ENCODE data around the gene GRIK3.

The GRIK3 gene

DNA sequence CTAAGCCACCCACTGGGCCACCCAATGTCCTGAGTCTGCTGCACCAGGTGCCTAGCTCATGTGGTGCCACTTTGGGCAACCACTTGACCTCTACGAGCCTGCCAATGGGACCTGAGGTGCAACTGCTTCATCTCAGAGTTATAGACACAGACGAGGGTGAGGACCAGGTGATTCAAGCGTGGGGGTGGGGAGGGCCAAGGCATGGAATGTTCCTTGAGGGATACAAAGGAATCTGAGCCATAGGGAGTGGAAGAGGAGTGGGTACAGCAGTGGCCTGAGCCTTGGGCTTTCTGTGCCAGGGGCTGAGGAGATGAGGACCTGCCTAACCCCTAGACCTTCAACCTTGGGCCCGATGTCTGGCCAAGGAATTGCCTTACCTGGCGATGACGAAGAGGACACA lies 209.1 kb downstream of the GRIK3 start:
- TF ChIP-seq ZBTB7A (IDR thresholded peaks at IDR 0.05; ENCODE audit: low read depth) (no peak), EGR1 (IDR thresholded peaks at IDR 0.05) (no peak), CEBPB (IDR thresholded peaks at IDR 0.05) (no peak), TEAD4 (IDR thresholded peaks at IDR 0.05) (no peak), CREB1 (IDR thresholded peaks at IDR 0.05; ENCODE audit: low read depth) (no peak), NFIC (IDR thresholded peaks at IDR 0.05) (no peak), TAF1 (IDR thresholded peaks at IDR 0.05; ENCODE audit: low read depth) (no peak), EP300 (IDR thresholded peaks at IDR 0.05; ENCODE audit: borderline replicate concordance) (no peak), YY1 (IDR thresholded peaks at IDR 0.05; ENCODE audit: low read depth) (no peak), FOXM1 (IDR thresholded peaks at IDR 0.05; ENCODE audit: borderline replicate concordance, low read depth) (no peak), RAD21 (IDR thresholded peaks at IDR 0.05; ENCODE audit: low read depth) (no peak), TCF12 (IDR thresholded peaks at IDR 0.05; ENCODE audit: low read depth) (no peak)
- TF ChIP-seq, protein P1, sequence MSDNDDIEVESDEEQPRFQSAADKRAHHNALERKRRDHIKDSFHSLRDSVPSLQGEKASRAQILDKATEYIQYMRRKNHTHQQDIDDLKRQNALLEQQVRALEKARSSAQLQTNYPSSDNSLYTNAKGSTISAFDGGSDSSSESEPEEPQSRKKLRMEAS (IDR thresholded peaks at IDR 0.05): no peak

- TF ChIP-seq YY1 (IDR thresholded peaks at IDR 0.05; ENCODE audit: low read depth) (no peak), RAD21 (IDR thresholded peaks at IDR 0.05; ENCODE audit: low read depth) (no peak), EGR1 (IDR thresholded peaks at IDR 0.05) (no peak)
Measured at GRCh38 chr1:36824390-36824861, 209.9 kb downstream of the GRIK3 start.

- TF ChIP-seq CEBPB (IDR thresholded peaks at IDR 0.05) (no peak), TCF12 (IDR thresholded peaks at IDR 0.05; ENCODE audit: low read depth) (no peak), REST (IDR thresholded peaks at IDR 0.05; ENCODE audit: low read depth) (no peak), NFIC (IDR thresholded peaks at IDR 0.05) (no peak), YY1 (IDR thresholded peaks at IDR 0.05; ENCODE audit: low read depth) (no peak)
- TF ChIP-seq, protein P1 (IDR thresholded peaks at IDR 0.05): no peak
Measured at GRCh38 chr1:36822648-36823047, 211.7 kb downstream of the GRIK3 start.

- TF ChIP-seq TCF12 (IDR thresholded peaks at IDR 0.05; ENCODE audit: low read depth): no peak
Measured at GRCh38 chr1:36821386-36821785, 212.9 kb downstream of the GRIK3 start.

- no peak for TF ChIP-seq CREB1 (IDR thresholded peaks at IDR 0.05; ENCODE audit: low read depth)
- TF ChIP-seq, protein P1 (IDR thresholded peaks at IDR 0.05): no peak
- no peak for TF ChIP-seq TAF1 (IDR thresholded peaks at IDR 0.05; ENCODE audit: low read depth)
- TF ChIP-seq REST (IDR thresholded peaks at IDR 0.05; ENCODE audit: low read depth): no peak
- TF ChIP-seq NFIC (IDR thresholded peaks at IDR 0.05): no peak
- TF ChIP-seq, protein P2, sequence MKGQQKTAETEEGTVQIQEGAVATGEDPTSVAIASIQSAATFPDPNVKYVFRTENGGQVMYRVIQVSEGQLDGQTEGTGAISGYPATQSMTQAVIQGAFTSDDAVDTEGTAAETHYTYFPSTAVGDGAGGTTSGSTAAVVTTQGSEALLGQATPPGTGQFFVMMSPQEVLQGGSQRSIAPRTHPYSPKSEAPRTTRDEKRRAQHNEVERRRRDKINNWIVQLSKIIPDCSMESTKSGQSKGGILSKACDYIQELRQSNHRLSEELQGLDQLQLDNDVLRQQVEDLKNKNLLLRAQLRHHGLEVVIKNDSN (IDR thresholded peaks at IDR 0.05): no peak
- TF ChIP-seq TEAD4 (IDR thresholded peaks at IDR 0.05): no peak
- TF ChIP-seq FOXM1 (IDR thresholded peaks at IDR 0.05; ENCODE audit: borderline replicate concordance, low read depth): no peak
- no peak for TF ChIP-seq EGR1 (IDR thresholded peaks at IDR 0.05)
- TF ChIP-seq CEBPB (IDR thresholded peaks at IDR 0.05): no peak
- TF ChIP-seq RAD21 (IDR thresholded peaks at IDR 0.05; ENCODE audit: low read depth): no peak
- no peak for TF ChIP-seq TCF12 (IDR thresholded peaks at IDR 0.05; ENCODE audit: low read depth)
- TF ChIP-seq YY1 (IDR thresholded peaks at IDR 0.05; ENCODE audit: low read depth): no peak
- TF ChIP-seq EP300 (IDR thresholded peaks at IDR 0.05; ENCODE audit: borderline replicate concordance): no peak
- no peak for TF ChIP-seq ZBTB7A (IDR thresholded peaks at IDR 0.05; ENCODE audit: low read depth)
Measured at GRCh38 chr1:36818771-36819170, 215.5 kb downstream of the GRIK3 start.

DNA sequence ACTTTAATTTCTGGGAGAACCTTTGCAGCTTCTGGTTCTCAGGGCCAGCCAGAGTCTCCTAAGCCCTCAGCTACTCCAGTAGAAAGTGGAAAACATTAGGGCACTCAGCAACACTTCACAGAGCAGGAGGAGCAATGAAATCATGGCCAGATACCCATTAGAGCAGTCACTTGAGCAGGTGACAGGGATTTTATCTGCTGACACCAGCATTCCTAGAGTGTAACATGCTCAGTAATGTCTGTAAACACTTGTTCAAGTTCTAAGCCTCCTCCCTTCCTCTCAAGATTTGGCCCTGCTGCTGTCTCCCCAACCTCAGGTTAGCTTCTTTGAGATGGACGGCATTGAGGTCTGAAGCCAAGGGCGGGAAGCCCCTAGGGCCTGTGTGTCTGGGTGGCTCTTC lies 218.0 kb downstream of the GRIK3 start:
- TF ChIP-seq ZBTB7A (IDR thresholded peaks at IDR 0.05; ENCODE audit: low read depth): no peak
- TF ChIP-seq, protein P2 (IDR thresholded peaks at IDR 0.05): no peak
- TF ChIP-seq RAD21 (IDR thresholded peaks at IDR 0.05; ENCODE audit: low read depth): no peak
- no peak for TF ChIP-seq YY1 (IDR thresholded peaks at IDR 0.05; ENCODE audit: low read depth)
- TF ChIP-seq TAF1 (IDR thresholded peaks at IDR 0.05; ENCODE audit: low read depth): no peak
- TF ChIP-seq NFIC (IDR thresholded peaks at IDR 0.05): no peak
- TF ChIP-seq, protein P1 (IDR thresholded peaks at IDR 0.05): no peak
- TF ChIP-seq CREB1 (IDR thresholded peaks at IDR 0.05; ENCODE audit: low read depth): no peak
- TF ChIP-seq TCF12 (IDR thresholded peaks at IDR 0.05; ENCODE audit: low read depth): no peak
- no peak for TF ChIP-seq TEAD4 (IDR thresholded peaks at IDR 0.05)
- no peak for TF ChIP-seq EGR1 (IDR thresholded peaks at IDR 0.05)
- no peak for TF ChIP-seq FOXM1 (IDR thresholded peaks at IDR 0.05; ENCODE audit: borderline replicate concordance, low read depth)
- TF ChIP-seq REST (IDR thresholded peaks at IDR 0.05; ENCODE audit: low read depth): no peak
- no peak for TF ChIP-seq CEBPB (IDR thresholded peaks at IDR 0.05)
- TF ChIP-seq EP300 (IDR thresholded peaks at IDR 0.05; ENCODE audit: borderline replicate concordance): no peak
